GM19239 (cell line): ENCODE measurements around the gene HOXC6.

Source experiments
- DNase-seq: peaks from one replicate; pipeline ENCODE4 v3.0.0; 2011; ENCODE audit warnings: low spot score; ENCODE audit not compliant: insufficient read length
- FAIRE-seq: peaks from 2 replicates; lab custom pipeline; 2011; peaks lifted over from hg19 to GRCh38; lab: Jason Lieb, UNC

Gene HOXC6

GRCh38 chr12:54025499-54026405 is 2.5 kb upstream of the HOXC6 start:
- DNase-seq (no peak), FAIRE-seq (no peak)

- FAIRE-seq, result no peak
- DNase-seq, result no peak
Observed at GRCh38 chr12:54026640-54027441, 1.4 kb upstream of the HOXC6 start.

- DNase-seq (no peak), FAIRE-seq (no peak)
Observed at GRCh38 chr12:54027442-54027786, 826 bp upstream of the HOXC6 start.

GRCh38 chr12:54029529-54030441 is 1.5 kb downstream of the HOXC6 start:
- no peak for FAIRE-seq
- no peak for DNase-seq

GRCh38 chr12:54030442-54030801 is 2.2 kb downstream of the HOXC6 start:
- no peak for DNase-seq
- no peak for FAIRE-seq

- no peak for DNase-seq
Observed at GRCh38 chr12:54030889-54031471, 2.7 kb downstream of the HOXC6 start.

GRCh38 chr12:54031480-54031879 is 3.2 kb downstream of the HOXC6 start:
- no peak for DNase-seq
- FAIRE-seq, result no peak

More at GRCh38 chr12:54030889-54031471, 2.7 kb downstream of the HOXC6 start:
- no peak for FAIRE-seq

GRCh38 chr12:54032086-54032619 is 3.9 kb downstream of the HOXC6 start:
- FAIRE-seq (no peak), DNase-seq (no peak)

- DNase-seq (peak; percentile 85), FAIRE-seq (peak; percentile 88)
Observed at GRCh38 chr12:54032627-54033100, 4.4 kb downstream of the HOXC6 start, which contains the start of gene HOXC5. Gene HOXC5, plus strand, starts transcription at chr12:54033050. Its CDS starts 73 bp downstream, at chr12:54033123.

GRCh38 chr12:54033106-54033979 is 5.1 kb downstream of the HOXC6 start:
- FAIRE-seq (no peak), DNase-seq (no peak)

- no peak for FAIRE-seq
Observed at GRCh38 chr12:54033980-54034784, 5.9 kb downstream of the HOXC6 start.

GRCh38 chr12:54034785-54035310 is 6.6 kb downstream of the HOXC6 start:
- no peak for DNase-seq
- no peak for FAIRE-seq

More at GRCh38 chr12:54033980-54034784, 5.9 kb downstream of the HOXC6 start:
- DNase-seq, result no peak

- DNase-seq (no peak), FAIRE-seq (no peak)
Observed at GRCh38 chr12:54035568-54036264, 7.5 kb downstream of the HOXC6 start.

GRCh38 chr12:54036620-54037359 is 8.6 kb downstream of the HOXC6 start:
- no peak for DNase-seq
- FAIRE-seq, result no peak

- FAIRE-seq, result no peak
- no peak for DNase-seq
Observed at GRCh38 chr12:54037360-54038283, 9.4 kb downstream of the HOXC6 start.
